OCI-LY1 (cell line): Measurements from ENCODE around the gene DDIT4L.

Source experiments
- EZH2 ChIP-seq: fragments of 200-600 bp; sonication (generic), shearing (Covaris generic); IDR thresholded peaks from 2 replicates; pipeline ENCODE4 v1.8.0; 2017; ENCODE audit warnings: borderline replicate concordance, mixed run types, mild to moderate bottlenecking, antibody characterized with exemption, low read length, moderate library complexity, mixed read lengths
- TF ChIP-seq, protein P1 (sequence below): fragments of 200-600 bp; sonication (generic), shearing (Covaris generic); IDR thresholded peaks from 2 replicates; pipeline ENCODE4 v1.5.1; 2017; ENCODE audit warnings: mild to moderate bottlenecking, antibody characterized with exemption, low read length, moderate library complexity, mixed read lengths

DNA sequence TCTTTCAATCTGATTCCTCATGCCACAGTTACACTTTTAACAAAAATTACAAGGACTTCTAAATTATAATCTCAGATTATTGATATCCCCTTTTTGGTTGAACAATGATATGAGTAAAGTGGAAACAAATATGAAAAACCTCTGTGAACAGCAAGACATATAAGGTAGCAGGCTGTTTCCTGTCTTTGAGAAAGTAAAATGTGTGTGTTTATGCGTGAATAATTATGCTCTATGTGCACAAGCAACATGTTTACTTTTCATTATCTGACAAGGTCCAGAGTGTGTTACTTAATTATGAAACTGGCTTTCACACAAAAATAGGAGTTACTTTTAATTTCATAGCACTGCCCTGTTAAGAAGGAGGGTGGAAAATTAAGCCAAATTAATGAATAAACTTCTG lies 43.1 kb downstream of the DDIT4L start:
- TF ChIP-seq, protein P1, sequence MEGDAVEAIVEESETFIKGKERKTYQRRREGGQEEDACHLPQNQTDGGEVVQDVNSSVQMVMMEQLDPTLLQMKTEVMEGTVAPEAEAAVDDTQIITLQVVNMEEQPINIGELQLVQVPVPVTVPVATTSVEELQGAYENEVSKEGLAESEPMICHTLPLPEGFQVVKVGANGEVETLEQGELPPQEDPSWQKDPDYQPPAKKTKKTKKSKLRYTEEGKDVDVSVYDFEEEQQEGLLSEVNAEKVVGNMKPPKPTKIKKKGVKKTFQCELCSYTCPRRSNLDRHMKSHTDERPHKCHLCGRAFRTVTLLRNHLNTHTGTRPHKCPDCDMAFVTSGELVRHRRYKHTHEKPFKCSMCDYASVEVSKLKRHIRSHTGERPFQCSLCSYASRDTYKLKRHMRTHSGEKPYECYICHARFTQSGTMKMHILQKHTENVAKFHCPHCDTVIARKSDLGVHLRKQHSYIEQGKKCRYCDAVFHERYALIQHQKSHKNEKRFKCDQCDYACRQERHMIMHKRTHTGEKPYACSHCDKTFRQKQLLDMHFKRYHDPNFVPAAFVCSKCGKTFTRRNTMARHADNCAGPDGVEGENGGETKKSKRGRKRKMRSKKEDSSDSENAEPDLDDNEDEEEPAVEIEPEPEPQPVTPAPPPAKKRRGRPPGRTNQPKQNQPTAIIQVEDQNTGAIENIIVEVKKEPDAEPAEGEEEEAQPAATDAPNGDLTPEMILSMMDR: no peak
- no peak for TF ChIP-seq EZH2
